Measurements from ENCODE around the gene STAT4.
"Not testable (repeated sequence)": the region's sequence is repeated elsewhere in the genome, so short reads cannot be mapped to it uniquely, and the experiment has no call there.

Gene STAT4

DNA sequence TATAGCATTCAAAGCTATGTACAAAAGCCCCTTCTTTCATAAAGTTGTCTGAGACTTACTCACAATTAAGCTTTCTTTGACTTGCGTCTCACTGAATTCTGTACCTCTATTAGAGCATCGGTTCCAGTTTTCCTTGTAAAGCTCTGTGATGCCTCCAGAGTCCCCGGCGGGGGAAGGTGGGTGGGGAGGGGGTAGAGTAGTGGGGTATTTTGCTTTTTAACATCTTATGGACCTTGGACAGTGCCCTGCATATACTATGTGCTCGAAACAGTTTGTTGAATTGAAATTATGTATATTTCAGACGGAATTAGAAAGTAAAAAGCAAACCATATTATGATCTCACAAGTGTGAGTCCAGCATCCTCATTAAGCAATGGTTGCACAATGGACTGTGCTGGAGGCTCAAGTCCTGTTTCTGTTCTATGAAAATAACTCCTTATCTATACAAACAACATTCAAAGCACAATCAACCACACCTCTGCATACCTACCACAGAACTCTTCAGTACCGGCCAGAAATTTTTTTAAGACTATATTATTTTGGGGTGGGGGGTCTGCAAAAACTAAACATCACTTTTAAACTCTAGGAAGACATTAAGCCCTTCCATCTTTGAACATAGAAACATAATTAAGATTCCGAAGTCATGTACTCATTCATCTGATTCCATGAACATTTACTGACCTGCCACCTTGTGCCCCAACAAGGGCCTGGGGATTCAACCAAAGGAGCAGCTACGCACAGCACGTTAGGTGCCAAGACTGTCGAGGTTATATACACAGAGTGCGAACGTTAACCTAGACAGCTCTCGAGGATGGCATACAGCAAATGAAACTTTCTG is 137.7 kb downstream of the STAT4 start:
- DNase-seq = peak; percentile 29

DNA sequence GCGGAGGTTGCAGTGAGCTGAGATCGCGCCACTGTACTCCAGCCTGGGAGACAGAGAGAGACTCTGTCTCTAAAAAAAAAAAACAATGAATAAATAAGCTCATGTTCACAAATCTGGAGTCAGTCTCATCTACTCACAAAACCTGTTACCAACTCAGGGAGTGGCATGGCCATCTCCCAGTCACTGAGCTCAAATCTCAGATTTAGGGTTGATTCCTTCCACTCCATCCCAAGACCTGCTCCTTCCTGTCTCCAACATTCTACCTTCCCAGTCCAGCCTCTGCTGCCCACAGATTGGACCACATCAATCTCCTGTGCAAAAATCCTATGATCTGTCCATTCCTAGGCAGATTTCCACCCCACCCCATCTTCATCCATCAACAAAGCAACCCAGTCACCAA is 138.4 kb downstream of the STAT4 start:
- no peak for DNase-seq

DNA sequence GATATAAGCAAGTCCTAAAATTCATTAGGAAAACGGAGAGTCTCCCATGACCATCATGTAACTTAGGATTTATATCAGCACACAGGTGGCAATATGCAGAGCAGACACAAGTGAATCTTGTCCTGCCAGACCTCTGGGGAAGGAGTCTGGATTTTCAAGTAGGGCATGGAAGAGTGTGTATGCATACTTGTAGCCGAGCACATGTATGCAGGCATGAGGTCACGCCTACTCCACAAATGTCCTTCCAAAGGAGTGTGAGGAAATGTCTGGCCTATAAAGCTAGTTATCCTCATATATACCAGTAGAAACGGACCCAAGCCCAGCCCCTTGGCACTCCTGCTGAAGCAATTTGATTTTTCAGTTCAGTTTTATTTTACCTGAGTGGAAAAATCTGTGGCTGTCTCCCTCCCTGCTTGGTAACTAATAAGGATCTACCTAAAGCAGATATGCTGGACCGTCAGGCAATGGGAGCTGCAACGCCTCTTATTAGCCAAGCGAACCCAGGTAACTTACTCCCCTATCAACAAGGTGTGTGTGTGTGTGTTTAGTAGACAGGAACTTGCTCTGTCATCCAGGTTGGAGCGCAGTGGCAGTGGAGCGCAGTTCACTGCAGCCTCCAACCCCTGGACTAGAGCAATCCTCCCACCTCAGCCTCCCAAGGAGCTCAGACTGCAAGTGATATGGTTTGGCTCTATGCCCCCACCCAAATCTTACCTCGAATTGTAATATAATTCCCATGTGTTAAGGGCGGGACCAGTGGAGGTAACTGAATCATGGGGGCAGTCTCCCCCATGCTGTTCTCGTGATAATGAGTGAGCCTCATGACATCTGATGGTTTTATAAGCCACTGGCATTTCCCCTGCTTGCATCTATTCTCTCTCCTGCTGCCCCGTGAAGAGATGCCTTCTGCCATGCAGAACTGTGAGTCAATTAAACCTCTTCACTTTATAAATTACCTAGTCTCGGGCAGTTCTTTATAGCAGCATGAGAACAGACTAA is 139.6 kb downstream of the STAT4 start:
- DNase-seq = peak; percentile 17

DNA sequence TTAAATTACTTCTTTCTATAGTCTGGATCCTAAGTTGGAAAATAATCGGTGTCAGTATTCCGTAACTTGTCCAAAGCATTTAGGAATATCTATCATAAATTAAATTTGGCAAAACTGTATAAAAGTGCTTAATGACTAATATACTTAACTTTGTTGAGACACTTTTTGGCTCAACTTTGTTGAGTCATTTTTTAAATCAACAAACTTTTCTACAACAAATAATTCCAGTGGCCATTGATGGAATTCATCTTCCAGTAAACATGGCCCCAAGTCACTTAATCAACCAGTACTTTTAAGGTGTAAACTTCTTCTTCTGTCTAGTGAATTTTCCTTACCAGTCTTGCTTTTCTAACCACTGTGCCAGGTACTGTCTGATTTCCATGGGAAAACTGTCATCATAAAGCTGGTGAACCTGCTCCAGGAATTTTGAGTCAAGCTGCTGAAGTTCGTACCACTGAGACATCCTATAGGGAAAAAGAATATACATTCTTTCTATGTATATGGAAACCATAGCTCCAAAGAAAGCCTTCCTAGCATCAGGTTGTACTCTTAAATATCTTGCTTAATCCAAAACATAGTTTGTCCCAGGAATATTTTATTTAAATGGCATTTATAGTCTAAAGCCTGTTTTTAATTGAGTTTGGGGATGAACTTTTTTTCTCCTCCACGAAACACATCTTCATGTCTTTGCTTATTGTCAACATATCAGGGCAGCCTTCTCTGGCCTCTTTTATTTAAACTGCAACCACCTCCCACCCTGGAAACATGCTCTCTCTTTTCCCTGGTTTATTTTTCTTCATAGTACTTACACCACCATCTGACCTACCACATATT is 141.0 kb downstream of the STAT4 start:
- no peak for DNase-seq

DNA sequence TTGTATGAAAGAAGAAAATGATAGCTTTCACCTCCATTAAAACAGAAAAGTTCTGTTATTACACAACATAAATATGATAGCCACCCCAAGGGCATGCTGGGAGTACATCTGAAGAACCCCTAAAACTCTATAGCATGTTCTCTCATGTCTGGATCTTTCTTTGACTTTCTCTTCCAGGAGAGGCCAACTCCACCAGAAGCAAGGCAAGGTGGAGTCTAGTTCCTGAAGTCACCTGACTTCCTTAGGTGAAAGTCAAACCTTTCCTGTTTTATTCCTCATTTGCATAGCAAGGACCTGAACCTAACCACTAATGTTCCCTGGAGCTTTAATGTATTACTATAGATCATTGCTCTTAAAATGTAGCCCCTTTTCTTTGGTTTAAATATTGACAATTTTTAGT is 142.5 kb downstream of the STAT4 start:
- DNase-seq = no peak

DNA sequence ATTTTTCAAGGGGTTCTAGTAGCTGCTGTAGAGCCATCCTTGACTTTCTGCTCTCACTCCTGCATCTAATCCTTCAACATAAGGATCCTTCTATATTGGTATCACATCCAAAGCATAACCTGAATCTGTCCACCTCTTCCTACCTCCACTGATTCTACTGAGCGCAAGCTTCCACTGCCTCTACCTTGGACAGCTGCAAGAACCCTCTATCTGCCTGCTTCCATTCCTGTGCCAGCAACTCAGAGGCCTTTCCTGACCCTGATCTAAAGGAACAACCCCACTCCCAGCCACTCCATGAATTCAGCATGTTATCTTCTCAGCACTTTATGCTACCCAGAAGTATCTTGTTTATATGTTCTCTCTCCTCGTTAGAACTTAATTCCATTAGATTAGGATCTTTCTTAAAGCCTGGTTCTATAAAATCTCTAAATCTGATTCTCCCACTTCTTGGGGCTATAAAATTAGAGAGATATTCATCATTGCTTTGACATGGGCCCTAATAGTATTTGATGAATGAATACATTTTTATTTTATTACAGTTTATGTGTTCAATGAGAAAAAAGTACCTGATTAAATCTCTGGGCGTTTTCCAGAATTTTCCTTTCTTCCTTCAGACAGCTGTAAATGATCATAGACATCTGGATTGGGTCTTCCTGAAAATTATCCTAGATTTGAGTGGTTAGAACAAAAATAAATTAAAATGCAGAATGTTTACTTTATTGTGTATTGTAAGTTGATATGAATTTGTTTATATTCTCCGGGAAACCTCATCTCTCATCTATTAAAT is 143.6 kb downstream of the STAT4 start:
- DNase-seq = no peak

DNA sequence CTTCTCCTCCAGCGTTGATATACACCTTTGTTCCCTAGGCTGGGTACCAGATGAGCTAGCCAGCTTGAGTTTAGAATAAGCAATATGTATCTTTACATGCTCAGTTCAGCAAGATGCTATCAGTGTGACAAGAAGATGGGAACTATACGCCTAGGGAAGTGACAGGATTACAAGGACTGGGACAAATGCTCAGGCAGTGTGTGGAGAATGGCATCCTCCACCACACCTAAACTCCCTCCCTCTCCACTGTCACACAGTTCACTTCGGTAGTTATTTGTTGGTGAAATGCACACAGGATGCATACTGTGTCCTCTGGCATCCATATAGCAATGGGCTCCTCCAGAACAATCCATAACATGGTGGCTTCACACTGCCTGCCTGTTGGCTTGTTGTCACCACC is 144.5 kb downstream of the STAT4 start:
- DNase-seq = no peak

DNA sequence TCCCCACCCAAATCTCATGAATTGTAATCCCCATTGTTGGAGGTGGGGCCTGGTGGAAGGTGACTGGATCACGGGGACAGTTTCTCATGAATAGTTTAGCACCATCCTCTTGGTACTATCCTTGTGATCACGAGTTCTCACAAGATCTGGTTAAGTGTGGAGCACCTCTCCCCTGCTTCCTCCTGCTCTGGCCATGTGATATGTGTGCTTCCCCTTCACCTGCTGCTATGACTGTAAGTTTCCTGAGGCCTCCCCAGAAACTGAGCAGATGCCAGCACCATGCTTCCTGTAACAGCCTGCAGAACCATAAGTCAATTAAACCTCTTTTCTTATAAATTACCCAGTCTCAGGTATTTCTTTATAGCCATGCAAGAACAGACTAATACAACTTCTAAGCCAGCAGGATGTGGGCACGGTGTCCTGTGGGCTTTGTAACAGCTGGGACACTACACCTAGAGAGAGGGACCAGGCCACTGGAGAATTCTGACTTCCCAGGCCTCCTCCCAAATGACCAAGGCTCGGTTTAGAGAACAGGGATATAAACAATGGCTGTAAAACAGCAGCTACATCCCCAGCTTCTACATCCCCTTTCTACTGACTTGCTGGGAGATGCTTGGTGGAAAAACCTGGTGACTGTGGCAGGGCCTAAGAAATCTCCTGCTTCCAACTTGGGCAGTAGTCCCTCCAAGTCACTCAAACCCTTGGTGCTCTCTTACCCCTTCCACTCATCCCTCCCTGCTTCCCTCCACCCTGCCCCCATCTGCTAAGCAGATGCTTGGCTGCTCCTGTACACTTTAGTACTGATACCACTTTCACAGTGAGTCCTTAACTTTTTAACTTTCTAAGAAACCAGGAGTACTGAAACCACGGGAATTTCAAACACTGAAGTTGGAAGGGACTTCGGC is 147.1 kb downstream of the STAT4 start:
- DNase-seq = no peak

DNA sequence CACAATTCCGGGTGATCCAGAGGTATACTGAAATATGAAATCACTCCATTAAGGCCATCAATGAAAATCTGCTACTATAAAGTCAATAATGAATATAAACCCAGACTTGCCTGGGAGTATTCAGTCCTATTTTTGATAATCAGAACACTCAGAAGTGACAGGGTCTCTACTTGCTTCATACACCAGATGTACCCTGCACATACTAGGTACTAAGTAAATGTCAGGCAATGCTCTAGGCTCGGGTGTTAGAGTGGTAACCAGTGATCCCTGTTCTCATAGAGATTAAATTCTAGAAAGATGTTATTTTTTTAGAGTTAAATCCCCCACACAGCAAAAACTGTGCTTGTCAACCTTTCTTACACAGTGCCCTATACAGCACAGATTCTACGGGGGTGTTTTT is 149.2 kb downstream of the STAT4 start:
- DNase-seq = no peak

DNA sequence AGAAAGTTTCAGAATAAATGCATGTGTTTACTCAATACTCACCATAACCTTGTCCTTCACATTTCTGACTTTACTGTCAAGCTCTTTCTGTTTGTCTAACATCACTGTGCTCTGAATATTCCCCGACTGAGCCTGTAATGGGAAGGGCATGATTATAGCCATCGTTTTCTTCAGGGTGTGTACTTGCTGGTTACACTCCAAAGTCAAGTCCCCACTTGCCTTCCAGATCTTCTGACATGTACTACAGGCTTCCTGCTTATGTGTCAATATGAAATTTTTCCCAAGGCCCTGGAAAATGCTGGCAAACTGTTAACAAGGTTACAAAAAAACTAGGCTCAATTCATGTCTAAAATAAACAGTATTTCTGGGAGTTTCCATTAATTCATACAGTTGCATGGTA is 149.8 kb downstream of the STAT4 start:
- no peak for DNase-seq

DNA sequence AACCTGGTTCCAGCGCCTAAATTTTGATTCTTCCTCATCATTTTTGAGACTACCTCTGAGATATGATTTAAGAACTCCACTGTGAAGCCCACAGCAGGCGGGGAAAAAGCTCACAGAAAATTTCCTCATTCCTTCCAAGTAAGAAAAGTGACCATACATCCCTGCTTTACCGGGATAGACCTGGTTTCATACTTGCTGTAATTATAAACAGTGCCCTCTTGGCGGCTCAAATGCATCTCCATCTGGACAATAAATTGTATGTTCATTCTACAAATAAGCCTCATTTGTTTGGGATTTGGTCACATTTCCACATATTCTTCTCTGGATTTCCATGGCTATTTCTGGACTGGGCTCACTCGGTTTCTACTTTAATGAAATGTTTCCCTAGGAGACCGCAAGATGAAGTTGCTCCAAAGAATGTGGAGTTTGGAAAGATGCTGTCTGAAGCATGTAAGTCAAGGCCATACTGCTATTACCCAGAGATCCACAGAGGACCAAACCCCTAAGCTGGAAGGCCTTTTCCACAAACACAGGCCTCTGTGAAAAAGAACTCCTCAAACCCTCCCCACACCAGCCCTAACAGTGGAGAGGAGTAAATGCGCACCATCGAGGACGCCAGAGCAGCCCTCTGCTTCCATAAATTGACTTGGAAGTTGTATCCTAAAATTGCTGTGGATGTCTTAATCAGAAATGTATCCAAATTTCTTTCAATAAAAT is 150.7 kb downstream of the STAT4 start:
- DNase-seq = no peak

DNA sequence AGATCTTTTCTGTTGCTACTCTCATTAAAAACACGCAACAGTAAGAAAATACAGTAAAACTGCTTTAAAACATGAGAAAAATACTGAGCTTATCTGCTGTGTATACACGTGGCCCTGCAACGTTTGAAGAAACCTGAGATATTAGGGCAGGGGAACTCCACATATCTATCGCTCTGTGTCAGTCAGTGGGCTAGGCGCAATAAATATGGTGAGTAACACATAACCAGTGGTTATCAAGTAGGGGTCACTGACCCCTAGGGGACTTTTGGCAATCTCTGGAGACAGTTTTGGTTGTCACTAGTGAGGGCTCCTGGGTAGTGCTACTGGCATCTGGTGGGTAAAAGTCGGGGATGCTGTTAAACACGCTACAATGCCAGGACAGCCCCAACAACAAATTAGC is 151.7 kb downstream of the STAT4 start:
- DNase-seq = no peak

DNA sequence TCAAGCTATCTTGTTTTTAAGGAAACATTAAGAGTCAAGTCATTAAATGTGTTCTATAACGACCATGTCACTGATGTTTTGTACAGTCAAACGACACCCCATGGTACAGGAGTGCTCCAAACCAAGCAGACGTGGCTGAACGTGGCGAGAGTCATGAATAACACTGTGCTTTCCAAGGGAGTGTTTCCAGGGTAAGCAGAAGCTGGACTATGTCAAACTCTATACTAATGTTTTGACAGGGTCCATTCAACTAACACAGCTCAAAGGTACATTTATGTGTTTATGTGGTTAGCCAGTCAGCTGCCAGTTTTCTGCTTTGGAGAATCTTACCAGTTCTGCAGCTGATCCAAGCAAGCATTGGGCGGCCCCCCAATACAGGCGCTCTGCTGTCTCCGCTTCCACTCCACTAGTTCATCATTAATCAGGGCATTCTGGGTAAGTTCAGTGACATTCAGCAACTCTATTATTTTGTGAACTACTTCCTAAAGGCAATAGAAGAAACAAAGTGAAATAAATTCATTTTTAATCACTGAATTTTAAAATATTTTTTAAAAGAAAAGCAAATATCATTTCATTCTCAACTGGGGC is 153.2 kb downstream of the STAT4 start:
- DNase-seq = no peak

DNA sequence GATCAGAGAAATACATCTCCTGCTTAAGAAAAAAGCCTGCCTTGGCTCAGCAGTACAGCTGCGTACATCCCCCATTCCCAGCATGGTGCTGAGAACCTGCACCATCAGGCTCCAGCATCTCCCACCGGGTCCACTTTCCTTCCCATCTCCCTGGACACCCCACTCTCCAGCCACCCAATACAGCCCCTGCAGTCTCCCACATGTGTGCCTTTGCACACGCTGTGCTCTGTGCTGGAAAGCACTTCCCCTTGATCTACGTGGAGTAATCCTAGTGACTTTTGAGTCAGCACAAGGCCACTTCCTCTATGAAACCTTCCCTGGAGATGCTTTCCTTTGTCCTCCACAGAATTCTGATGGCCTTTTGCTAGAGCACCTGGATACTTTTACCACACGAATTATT is 153.8 kb downstream of the STAT4 start:
- no peak for DNase-seq

DNA sequence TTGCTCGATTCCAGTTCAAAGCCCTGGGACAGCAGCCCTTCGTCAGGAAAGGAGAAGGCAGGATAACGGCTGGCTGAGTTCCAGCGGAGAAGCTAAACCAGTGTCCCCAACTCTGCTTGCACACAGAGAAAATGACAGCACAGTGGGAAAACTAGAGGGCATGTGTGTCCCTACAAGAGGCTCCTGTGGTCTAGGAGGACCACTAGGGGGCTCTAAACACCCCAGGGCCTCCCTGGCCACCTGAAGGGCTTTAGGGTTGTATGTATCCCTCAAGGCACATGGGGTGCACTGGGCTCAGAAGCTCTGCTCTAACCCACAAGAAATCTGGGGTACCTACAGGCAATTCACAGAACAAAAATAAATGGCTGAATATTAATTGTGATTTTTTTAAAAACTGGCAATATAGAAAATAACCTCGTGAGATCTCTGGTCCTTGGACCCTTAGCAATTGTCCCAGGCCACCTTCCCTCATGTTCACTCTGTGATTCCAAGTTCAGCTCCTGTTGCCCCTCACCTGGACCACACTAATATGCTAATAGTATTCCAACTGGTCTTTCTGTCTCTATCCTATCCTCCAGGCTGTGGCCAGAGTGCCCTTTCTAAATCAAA is 154.4 kb downstream of the STAT4 start:
- DNase-seq = peak; percentile 70

DNA sequence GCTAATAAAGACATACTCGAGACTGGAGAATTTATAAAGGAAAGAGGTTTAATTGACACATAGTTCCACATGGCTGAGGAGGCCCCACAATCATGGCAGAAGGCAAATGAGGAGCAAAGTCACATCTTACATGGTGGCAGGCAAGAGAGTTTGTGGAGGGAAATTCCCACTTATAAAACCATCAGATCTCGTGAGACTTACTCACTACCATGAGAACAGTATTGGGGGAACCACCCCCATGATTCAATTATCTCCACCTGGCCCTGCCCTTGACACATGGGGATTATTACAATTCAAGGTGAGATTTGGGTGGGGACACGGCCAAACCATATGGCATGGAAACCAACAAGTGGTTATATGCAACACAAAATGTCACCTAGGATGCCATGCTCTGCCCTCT is 155.5 kb downstream of the STAT4 start:
- DNase-seq = not testable (repeated sequence)

DNA sequence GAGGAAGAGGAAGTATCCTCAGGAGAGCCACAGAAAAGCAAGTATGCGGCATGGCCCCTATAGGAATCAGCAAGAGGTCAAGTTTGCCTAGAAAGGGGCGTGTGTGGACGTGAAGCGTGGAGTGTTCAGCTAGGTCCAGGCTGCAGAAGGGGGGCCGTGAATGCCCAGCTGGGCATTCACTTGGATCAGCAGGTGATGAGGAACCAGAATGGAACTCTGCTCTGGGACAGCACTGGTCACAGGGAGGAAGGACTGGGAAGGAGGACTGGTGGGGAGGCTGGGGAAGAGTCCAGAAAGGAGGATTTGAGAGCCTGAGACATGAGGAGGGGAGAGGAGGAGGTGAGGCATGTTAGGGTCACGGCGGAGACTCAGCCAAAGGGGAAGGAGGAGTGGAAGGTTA is 156.6 kb downstream of the STAT4 start:
- no peak for DNase-seq

DNA sequence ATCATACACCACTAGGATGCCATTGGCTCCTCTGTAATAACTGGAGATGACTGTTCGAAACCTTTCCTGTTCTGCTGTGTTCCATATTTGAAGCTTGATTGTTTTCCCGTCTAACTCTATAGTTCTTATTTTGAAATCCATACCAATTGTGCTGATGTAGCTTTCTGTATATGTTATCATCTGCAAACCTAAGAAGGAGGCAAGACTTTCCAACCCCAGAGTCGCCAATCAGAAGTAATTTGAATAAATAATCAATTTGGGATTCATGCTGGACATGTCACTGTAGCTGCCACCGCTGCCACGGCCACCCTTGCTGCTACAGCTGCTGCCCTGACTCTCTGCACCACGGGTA is 157.5 kb downstream of the STAT4 start:
- DNase-seq = no peak

DNA sequence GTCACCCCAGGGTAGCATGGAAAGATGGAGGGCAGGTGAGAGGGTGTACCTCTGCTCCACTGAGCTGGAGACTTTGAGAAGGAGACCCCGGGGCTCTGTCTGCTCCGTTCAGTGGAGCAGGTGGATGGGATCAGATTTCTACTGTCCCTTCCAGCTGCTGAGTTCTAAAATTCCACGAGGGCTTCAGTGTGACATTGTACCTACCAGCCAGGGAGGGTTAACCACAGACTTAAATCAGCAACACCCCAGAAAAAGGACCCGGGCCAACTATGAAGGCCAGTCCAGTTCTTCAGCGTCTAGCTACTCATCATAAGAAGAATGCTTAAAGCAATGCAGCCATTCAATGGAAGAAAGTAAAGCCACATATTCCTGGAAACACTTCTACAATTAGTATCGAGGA is 160.7 kb downstream of the STAT4 start:
- DNase-seq = no peak

DNA sequence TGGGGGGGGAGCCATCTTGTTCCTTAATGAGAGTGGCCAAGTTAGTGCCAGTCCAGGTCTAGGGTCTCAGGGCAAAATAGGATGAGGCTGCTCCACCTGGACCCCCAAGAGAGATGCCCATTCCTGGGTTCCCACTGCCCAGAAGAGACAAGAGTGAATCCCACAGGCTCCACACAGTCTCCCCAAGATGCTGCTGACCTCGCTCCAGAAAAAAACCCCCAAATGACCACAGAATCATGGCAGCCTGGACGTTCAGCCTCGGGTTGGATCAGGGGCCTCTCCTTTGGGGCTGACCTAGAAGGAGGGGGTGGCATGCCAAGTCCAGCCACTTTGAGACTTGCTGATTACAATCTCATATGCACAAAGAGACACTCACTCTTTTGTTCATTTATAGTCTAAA is 161.9 kb downstream of the STAT4 start:
- DNase-seq = no peak
